ENCODE results near the gene MCC.

GRCh38 chr5:113480243-113480642 lies 8.0 kb downstream of the MCC start:
- TF ChIP-seq CTCF (IDR thresholded peaks at IDR 0.05), result no peak
- no peak for TF ChIP-seq POLR2A (IDR thresholded peaks at IDR 0.05)
